KMS-11 (cell line): ENCODE results near the gene NXF2B.
"Not testable (repeated sequence)": the region's sequence is repeated elsewhere in the genome, so short reads cannot be mapped to it uniquely, and the experiment has no call there.

ENCODE experiments used
- H2AFZ ChIP-seq: fragments of 200-600 bp; sonication (generic); 2 replicates; pipeline ENCODE4 v1.6.1; 2016; ENCODE audit warnings: antibody characterized with exemption, mixed run types, low read depth
- H3K27ac ChIP-seq: fragments of 200-600 bp; sonication (generic); 2 replicates; pipeline ENCODE4 v1.6.1; 2016; ENCODE audit warnings: mild to moderate bottlenecking, mixed run types
- H3K27me3 ChIP-seq: fragments of 200-600 bp; sonication (generic); 2 replicates; pipeline ENCODE4 v1.6.1; 2017; ENCODE audit warnings: mild to moderate bottlenecking, low read depth, mixed run types, moderate library complexity; ENCODE audit not compliant: insufficient read depth
- H3K36me3 ChIP-seq: fragments of 200-600 bp; sonication (generic); 2 replicates; pipeline ENCODE4 v1.6.1; 2017; ENCODE audit warnings: mild to moderate bottlenecking, mixed run types; ENCODE audit not compliant: insufficient read depth
- H3K4me1 ChIP-seq: fragments of 200-600 bp; sonication (generic); 2 replicates; pipeline ENCODE4 v1.6.1; 2016; ENCODE audit warnings: mild to moderate bottlenecking, low read depth, mixed run types; ENCODE audit not compliant: poor library complexity, severe bottlenecking
- H3K4me2 ChIP-seq: fragments of 200-600 bp; sonication (generic); 2 replicates; pipeline ENCODE4 v1.7.0; 2016; ENCODE audit warnings: mild to moderate bottlenecking, mixed run types
- H3K4me3 ChIP-seq: fragments of 200-600 bp; sonication (generic); IDR thresholded peaks from 2 replicates; pipeline ENCODE4 v1.6.1; 2017; ENCODE audit warnings: low read depth, low read length, mixed read lengths; ENCODE audit not compliant: insufficient read depth
- H3K79me2 ChIP-seq: fragments of 200-600 bp; sonication (generic); 2 replicates; pipeline ENCODE4 v1.6.1; 2016; ENCODE audit warnings: low read depth, mixed run types; ENCODE audit not compliant: insufficient read depth
- H3K9ac ChIP-seq: fragments of 200-600 bp; sonication (generic); 2 replicates; pipeline ENCODE4 v1.6.1; 2016; ENCODE audit warnings: mild to moderate bottlenecking, mixed run types
- H4K20me1 ChIP-seq: fragments of 200-600 bp; sonication (generic); 2 replicates; pipeline ENCODE4 v1.6.1; 2016; ENCODE audit warnings: mild to moderate bottlenecking, mixed run types; ENCODE audit not compliant: insufficient read depth
- TF ChIP-seq, protein P1 (sequence below): fragments of 200-600 bp; sonication (generic); conservative IDR thresholded peaks from 2 replicates; pipeline ENCODE4 v1.6.1; 2017; ENCODE audit warnings: low read depth, mild to moderate bottlenecking, antibody characterized with exemption, low read length, moderate library complexity, mixed read lengths

NXF2B gene, protein sequence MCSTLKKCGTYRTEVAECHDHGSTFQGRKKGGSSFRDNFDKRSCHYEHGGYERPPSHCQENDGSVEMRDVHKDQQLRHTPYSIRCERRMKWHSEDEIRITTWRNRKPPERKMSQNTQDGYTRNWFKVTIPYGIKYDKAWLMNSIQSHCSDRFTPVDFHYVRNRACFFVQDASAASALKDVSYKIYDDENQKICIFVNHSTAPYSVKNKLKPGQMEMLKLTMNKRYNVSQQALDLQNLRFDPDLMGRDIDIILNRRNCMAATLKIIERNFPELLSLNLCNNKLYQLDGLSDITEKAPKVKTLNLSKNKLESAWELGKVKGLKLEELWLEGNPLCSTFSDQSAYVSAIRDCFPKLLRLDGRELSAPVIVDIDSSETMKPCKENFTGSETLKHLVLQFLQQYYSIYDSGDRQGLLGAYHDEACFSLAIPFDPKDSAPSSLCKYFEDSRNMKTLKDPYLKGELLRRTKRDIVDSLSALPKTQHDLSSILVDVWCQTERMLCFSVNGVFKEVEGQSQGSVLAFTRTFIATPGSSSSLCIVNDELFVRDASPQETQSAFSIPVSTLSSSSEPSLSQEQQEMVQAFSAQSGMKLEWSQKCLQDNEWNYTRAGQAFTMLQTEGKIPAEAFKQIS

DNA sequence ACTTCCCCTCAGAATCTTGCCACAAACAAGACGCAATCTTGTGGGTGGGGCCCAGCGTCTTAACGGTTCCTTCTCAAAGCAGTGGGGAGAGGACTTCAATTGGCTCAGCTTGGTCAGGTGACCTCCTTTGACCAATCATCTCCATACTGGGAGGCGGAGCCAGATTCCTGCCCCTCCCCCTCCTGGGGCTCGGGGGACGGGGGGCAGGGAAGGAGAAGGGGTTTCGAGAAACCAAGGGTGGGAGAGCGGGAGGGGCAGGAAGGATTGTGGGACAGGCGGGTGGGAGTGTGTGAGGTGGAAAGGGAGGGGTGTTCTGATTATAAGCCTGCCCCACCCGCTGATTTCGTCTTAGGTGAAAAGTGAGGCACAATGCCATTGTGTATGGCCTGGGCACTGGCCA, at the start of gene NXF2B:
Gene NXF2B (minus strand): TSS at position 101 of the 400 bp plus-strand sequence. CDS start 59,972 bp downstream, outside the sequence.
- H3K36me3 ChIP-seq, H4K20me1 ChIP-seq, H2AFZ ChIP-seq, H3K4me2 ChIP-seq, H3K79me2 ChIP-seq, H3K4me3 ChIP-seq, H3K9ac ChIP-seq, H3K27ac ChIP-seq, H3K4me1 ChIP-seq, H3K27me3 ChIP-seq: not testable (repeated sequence)

GRCh38 chrX:102478765-102479164, 39.0 kb upstream of the NXF2B start:
- not testable (repeated sequence) for H3K4me2 ChIP-seq, H3K27ac ChIP-seq, H3K4me1 ChIP-seq, H3K79me2 ChIP-seq, H4K20me1 ChIP-seq, H2AFZ ChIP-seq, H3K27me3 ChIP-seq, H3K9ac ChIP-seq, H3K36me3 ChIP-seq, H3K4me3 ChIP-seq

DNA sequence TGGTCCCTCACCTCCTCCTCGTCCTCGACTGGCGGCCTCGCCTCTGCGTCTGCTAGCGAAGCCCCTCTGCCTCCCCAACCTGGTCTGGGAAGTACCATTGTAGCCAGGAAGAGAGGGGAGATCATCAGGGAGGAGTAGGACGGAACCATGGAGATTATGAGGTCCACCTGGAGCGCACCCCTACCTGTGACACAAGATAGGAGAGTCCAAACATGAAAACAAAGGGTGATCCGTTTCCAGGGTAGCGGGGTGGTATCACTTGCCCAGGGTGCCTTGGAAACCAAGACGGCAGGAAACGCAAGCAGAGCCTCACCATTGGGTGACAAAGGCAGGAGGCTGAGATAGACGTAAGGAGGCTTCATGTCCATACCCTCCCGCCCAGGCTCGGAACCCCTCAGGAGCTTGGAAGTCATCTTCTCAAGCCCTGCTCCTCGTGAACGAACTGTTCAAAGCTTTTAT, 32.0 kb upstream of the NXF2B start, which contains the start of gene TCP11X2:
Gene TCP11X2 (minus strand): TSS at position 51 of the 459 bp plus-strand sequence.
- H3K79me2 ChIP-seq, H3K27ac ChIP-seq, H4K20me1 ChIP-seq, H3K4me1 ChIP-seq, H3K36me3 ChIP-seq, H3K4me3 ChIP-seq, H2AFZ ChIP-seq, H3K4me2 ChIP-seq, H3K9ac ChIP-seq, H3K27me3 ChIP-seq: not testable (repeated sequence)

GRCh38 chrX:102470215-102470614, 30.4 kb upstream of the NXF2B start:
- H3K4me1 ChIP-seq, H3K79me2 ChIP-seq, H3K4me2 ChIP-seq, H3K27me3 ChIP-seq, H3K4me3 ChIP-seq, H4K20me1 ChIP-seq, H2AFZ ChIP-seq, H3K36me3 ChIP-seq, H3K27ac ChIP-seq, H3K9ac ChIP-seq: not testable (repeated sequence)

DNA sequence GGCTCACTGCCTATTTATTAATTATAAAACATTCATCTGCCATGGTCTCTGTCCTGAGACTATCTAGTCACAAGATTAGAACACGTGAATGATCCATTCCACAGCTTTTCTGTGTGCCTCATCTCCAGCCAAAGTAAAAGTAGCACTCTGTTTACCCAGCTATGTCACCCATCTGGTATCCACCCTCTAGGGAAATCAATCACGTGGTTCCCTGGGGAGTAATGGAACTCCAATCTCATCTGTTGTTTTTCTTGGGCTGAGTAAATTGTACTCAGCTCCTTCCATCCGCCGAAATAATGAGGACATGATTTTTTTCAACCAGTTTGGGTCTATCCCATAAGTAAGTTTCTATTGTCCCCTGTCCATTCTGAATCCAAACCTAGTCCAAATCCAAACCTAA, 18.8 kb upstream of the NXF2B start:
- not testable (repeated sequence) for H3K9ac ChIP-seq, H3K4me2 ChIP-seq, H3K4me1 ChIP-seq, H4K20me1 ChIP-seq, H3K27me3 ChIP-seq, H3K27ac ChIP-seq, H3K36me3 ChIP-seq, H3K79me2 ChIP-seq, H3K4me3 ChIP-seq, H2AFZ ChIP-seq

- H3K27me3 ChIP-seq, H3K36me3 ChIP-seq, H3K9ac ChIP-seq, H3K4me2 ChIP-seq, H3K27ac ChIP-seq, H3K4me1 ChIP-seq, H3K4me3 ChIP-seq, H3K79me2 ChIP-seq, H4K20me1 ChIP-seq, H2AFZ ChIP-seq: not testable (repeated sequence)
These were observed 25.3 kb downstream of the NXF2B start for GRCh38 chrX:102414493-102414892.

DNA sequence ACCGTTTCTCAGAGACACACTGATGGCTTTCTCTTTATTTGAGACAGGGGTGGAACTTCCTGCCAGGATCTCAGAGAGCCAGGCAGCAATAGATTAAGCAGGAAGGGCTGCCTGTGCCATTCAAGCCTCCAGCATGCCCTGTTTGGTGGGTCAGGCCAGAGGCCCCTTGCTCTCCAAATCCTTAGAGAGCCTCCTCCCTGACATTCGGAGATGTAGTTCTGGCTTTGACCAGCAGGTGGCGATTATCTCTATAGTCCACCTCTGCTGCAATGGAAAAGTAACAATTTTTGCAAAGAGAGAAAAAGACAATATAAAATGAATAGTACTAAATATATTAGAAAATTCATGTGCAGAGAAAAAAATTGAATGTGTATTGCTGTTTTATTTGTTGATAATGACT, 93.9 kb downstream of the NXF2B start:
- Histone ChIP-seq H3K27ac (no peak overlapping the region), H4K20me1 (no peaks in the 10 kb centered on the region)
- TF ChIP-seq, protein P1, sequence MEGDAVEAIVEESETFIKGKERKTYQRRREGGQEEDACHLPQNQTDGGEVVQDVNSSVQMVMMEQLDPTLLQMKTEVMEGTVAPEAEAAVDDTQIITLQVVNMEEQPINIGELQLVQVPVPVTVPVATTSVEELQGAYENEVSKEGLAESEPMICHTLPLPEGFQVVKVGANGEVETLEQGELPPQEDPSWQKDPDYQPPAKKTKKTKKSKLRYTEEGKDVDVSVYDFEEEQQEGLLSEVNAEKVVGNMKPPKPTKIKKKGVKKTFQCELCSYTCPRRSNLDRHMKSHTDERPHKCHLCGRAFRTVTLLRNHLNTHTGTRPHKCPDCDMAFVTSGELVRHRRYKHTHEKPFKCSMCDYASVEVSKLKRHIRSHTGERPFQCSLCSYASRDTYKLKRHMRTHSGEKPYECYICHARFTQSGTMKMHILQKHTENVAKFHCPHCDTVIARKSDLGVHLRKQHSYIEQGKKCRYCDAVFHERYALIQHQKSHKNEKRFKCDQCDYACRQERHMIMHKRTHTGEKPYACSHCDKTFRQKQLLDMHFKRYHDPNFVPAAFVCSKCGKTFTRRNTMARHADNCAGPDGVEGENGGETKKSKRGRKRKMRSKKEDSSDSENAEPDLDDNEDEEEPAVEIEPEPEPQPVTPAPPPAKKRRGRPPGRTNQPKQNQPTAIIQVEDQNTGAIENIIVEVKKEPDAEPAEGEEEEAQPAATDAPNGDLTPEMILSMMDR: peak; percentile 71

More for the DNA sequence above, 93.9 kb downstream of the NXF2B start:
- Histone ChIP-seq H3K4me3 (no peak overlapping the region), H3K4me2 (no peak overlapping the region), H2AFZ (no peak overlapping the region), H3K79me2 (no peaks in the 10 kb centered on the region), H3K4me1 (no peaks in the 10 kb centered on the region), H3K9ac (no peak overlapping the region), H3K27me3 (no peaks in the 10 kb centered on the region), H3K36me3 (no peaks in the 10 kb centered on the region)
